GM12878 (cell line): ENCODE results near the gene C2. TPM values are rescaled to one million over a fixed set of nuclear protein-coding genes. Genes with fewer than 3 reads are reported as not detected.

ENCODE experiments used
- ATAC-seq: fragments of 200-7000 bp; cut with Tn5 transposase; 3 replicates; pipeline ENCODE4 v1.9.1; 2020; ENCODE audit warnings: mild to moderate bottlenecking, moderate library complexity
- BruUV-seq: library from RNA; stranded (reverse); fragments of 400-500 nt; replicated peaks from 2 replicates; lab custom pipeline; 2021; lab: Mats Ljungman, UMichigan
- CTCF ChIA-PET: fragments of 300-600 bp; sonication (Branson Sonifier 250); formaldehyde crosslinking; extraction: SDS; loops from one replicate; lab custom pipeline; 2021; ENCODE audit warnings: inconsistent platforms; lab: Yijun Ruan, JAX
- POLR2A ChIA-PET: fragments of 350-600 bp; formaldehyde crosslinking; extraction: SDS; loops from one replicate; lab custom pipeline; 2021; ENCODE audit warnings: inconsistent platforms; lab: Charles Lee
- RAD21 ChIA-PET: fragments of 300-600 bp; sonication (Branson Sonifier 250); formaldehyde crosslinking; loops from one replicate; lab custom pipeline; 2023; ENCODE audit warnings: antibody characterized with exemption; ENCODE audit not compliant: unreplicated experiment; lab: Charles Lee
- SMC1A ChIA-PET: fragments of 300-600 bp; sonication (Branson Sonifier 250); formaldehyde crosslinking; loops from one replicate; lab custom pipeline; 2023; ENCODE audit not compliant: unreplicated experiment, uncharacterized antibody; lab: Charles Lee
- DNase-seq: peaks from one replicate; pipeline ENCODE4 v3.0.0-alpha.2; 2011; ENCODE audit warnings: low read depth, low spot score
- FAIRE-seq: peaks from 3 replicates; lab custom pipeline; 2011; peaks lifted over from hg19 to GRCh38; lab: Jason Lieb, UNC
- H2AFZ ChIP-seq: 2 replicates; pipeline ENCODE4 v1.6.0; 2011; ENCODE audit warnings: low read depth, low read length, control low read depth; ENCODE audit not compliant: control insufficient read depth
- H3K27ac ChIP-seq: 2 replicates; pipeline ENCODE4 v1.5.1; 2011; ENCODE audit warnings: control low read depth; ENCODE audit not compliant: control insufficient read depth, insufficient read depth
- H3K27me3 ChIP-seq, 2 experiments: replicated peaks in 1 of 2; 2 replicates each; pipeline versions ENCODE4 v1.6.0 to v1.6.1; 2011; ENCODE audit warnings: low read length in 1 of 2; ENCODE audit not compliant: control insufficient read depth in 2 of 2, insufficient read depth in 2 of 2
- H3K36me3 ChIP-seq, 2 experiments: 2 replicates each; pipeline ENCODE4 v1.5.1; 2011; ENCODE audit warnings: low read length in 1 of 2; ENCODE audit not compliant: control insufficient read depth in 2 of 2, insufficient read depth in 2 of 2
- H3K4me1 ChIP-seq: 2 replicates; pipeline ENCODE4 v1.6.1; 2011; ENCODE audit warnings: mild to moderate bottlenecking, low read length, moderate library complexity, mixed read lengths; ENCODE audit not compliant: control insufficient read depth, insufficient read depth
- H3K4me2 ChIP-seq: 2 replicates; pipeline ENCODE4 v1.6.0; 2011; ENCODE audit warnings: control low read depth; ENCODE audit not compliant: control insufficient read depth, insufficient read depth
- H3K4me3 ChIP-seq: fragments of 200-600 bp; sonication (generic); 2 replicates; pipeline ENCODE4 v1.5.1; 2016
- H3K79me2 ChIP-seq: 2 replicates; pipeline ENCODE4 v1.6.0; 2011; ENCODE audit warnings: low read length; ENCODE audit not compliant: control insufficient read depth, insufficient read depth
- H3K9ac ChIP-seq: 2 replicates; pipeline ENCODE4 v1.8.0; 2011; ENCODE audit warnings: low read length, control low read depth, mixed read lengths; ENCODE audit not compliant: control insufficient read depth, insufficient read depth
- H3K9me3 ChIP-seq: replicated peaks from 3 replicates; pipeline ENCODE4 v1.5.1; 2011; ENCODE audit warnings: mild to moderate bottlenecking, low read length; ENCODE audit not compliant: control insufficient read depth, insufficient read depth
- H4K20me1 ChIP-seq: 2 replicates; pipeline ENCODE4 v1.6.0; 2011; ENCODE audit not compliant: control insufficient read depth, insufficient read depth
- ASH2L ChIP-seq: fragments of 300-600, 200-600 bp; sonication (generic); IDR thresholded peaks from 2 replicates; pipeline ENCODE4 v1.6.1; 2017; ENCODE audit warnings: low read depth, mild to moderate bottlenecking, borderline replicate concordance
- EED ChIP-seq: sonication (generic); IDR thresholded peaks from 2 replicates; pipeline ENCODE4 v1.6.1; 2016; ENCODE audit warnings: antibody characterized with exemption, low read depth
- EGR1 ChIP-seq, 2 experiments: IDR thresholded peaks; 1 replicate in 1 of 2; 2 replicates in 1 of 2; pipeline ENCODE4 v1.6.1; 2011 to 2012; ENCODE audit warnings: low read depth in 2 of 2, low read length in 2 of 2, borderline replicate concordance in 1 of 2, mild to moderate bottlenecking in 1 of 2, moderate library complexity in 1 of 2
- ETV6 ChIP-seq, 2 experiments: fragments of 450-650 bp in 1 of 2; IDR thresholded peaks in 1 of 2; conservative IDR thresholded peaks in 1 of 2; 2 replicates each; pipeline ENCODE4 v1.6.1; 2014; ENCODE audit warnings: antibody characterized with exemption in 1 of 2, borderline replicate concordance in 1 of 2, low read depth in 1 of 2, mild to moderate bottlenecking in 1 of 2, moderate library complexity in 1 of 2
- EZH2 ChIP-seq: IDR thresholded peaks from 2 replicates; pipeline ENCODE4 v1.6.1; 2012; ENCODE audit warnings: low read depth, mild to moderate bottlenecking, control low read depth, inconsistent platforms, low read length, borderline replicate concordance; ENCODE audit not compliant: control insufficient read depth
- FOXM1 ChIP-seq: IDR thresholded peaks from 2 replicates; pipeline ENCODE4 v1.6.1; 2012; ENCODE audit warnings: low read depth, mild to moderate bottlenecking, inconsistent platforms, low read length, moderate library complexity
- JUND ChIP-seq: IDR thresholded peaks from 2 replicates; pipeline ENCODE4 v1.6.1; 2012; ENCODE audit warnings: low read depth, mild to moderate bottlenecking, low read length, improper control_type of control experiment, moderate library complexity
- KLF5 ChIP-seq: fragments of 450-650 bp; IDR thresholded peaks from 2 replicates; pipeline ENCODE4 v1.6.1; 2014; ENCODE audit warnings: mild to moderate bottlenecking; ENCODE audit not compliant: partially characterized antibody
- LARP7 ChIP-seq: fragments of 450-650 bp; IDR thresholded peaks from 2 replicates; pipeline ENCODE4 v1.6.1; 2017; ENCODE audit warnings: mild to moderate bottlenecking
- MEF2A ChIP-seq: IDR thresholded peaks from 2 replicates; pipeline ENCODE4 v1.6.1; 2011; ENCODE audit warnings: low read depth, mild to moderate bottlenecking, low read length, moderate library complexity; ENCODE audit not compliant: insufficient read depth
- MTA3 ChIP-seq: IDR thresholded peaks from 2 replicates; pipeline ENCODE4 v1.6.1; 2012; ENCODE audit warnings: low read length, inconsistent platforms, borderline replicate concordance
- MYB ChIP-seq: fragments of 150-350 bp; IDR thresholded peaks from 2 replicates; pipeline ENCODE4 v1.6.1; 2014; ENCODE audit warnings: mild to moderate bottlenecking, low read depth, low read length, borderline replicate concordance
- NFYB ChIP-seq: IDR thresholded peaks from 2 replicates; pipeline ENCODE4 v1.6.1; 2011; ENCODE audit warnings: low read depth, mild to moderate bottlenecking, low read length, improper control_type of control experiment, moderate library complexity; ENCODE audit not compliant: insufficient read depth
- NR2F1 ChIP-seq: fragments of 450-650 bp; conservative IDR thresholded peaks from 2 replicates; pipeline ENCODE4 v1.6.1; 2017; ENCODE audit warnings: mild to moderate bottlenecking
- RBBP5 ChIP-seq: fragments of 200-600 bp; sonication (generic); conservative IDR thresholded peaks from 2 replicates; pipeline ENCODE4 v1.6.1; 2016
- SIX5 ChIP-seq: IDR thresholded peaks from 2 replicates; pipeline ENCODE4 v1.6.1; 2011; ENCODE audit warnings: mild to moderate bottlenecking, low read depth, low read length, moderate library complexity; ENCODE audit not compliant: severe bottlenecking
- SMC3 ChIP-seq: IDR thresholded peaks from 2 replicates; pipeline ENCODE4 v1.6.1; 2011; ENCODE audit warnings: low read length, improper control_type of control experiment, borderline replicate concordance
- SREBF1 ChIP-seq: IDR thresholded peaks from 2 replicates; pipeline ENCODE4 v1.6.1; 2012; ENCODE audit warnings: mild to moderate bottlenecking, low read length
- SRF ChIP-seq, 2 experiments: IDR thresholded peaks; 2 replicates each; pipeline ENCODE4 v1.6.1; 2011; ENCODE audit warnings: low read depth in 2 of 2, low read length in 2 of 2, mild to moderate bottlenecking in 1 of 2, moderate library complexity in 1 of 2
- STAT1 ChIP-seq: fragments of 450-650 bp; conservative IDR thresholded peaks from 2 replicates; pipeline ENCODE4 v1.6.1; 2014; ENCODE audit warnings: antibody characterized with exemption, mild to moderate bottlenecking
- TAF1 ChIP-seq: IDR thresholded peaks from 2 replicates; pipeline ENCODE4 v1.6.1; 2011; ENCODE audit warnings: mild to moderate bottlenecking, low read depth, low read length, borderline replicate concordance
- TBL1XR1 ChIP-seq: IDR thresholded peaks from 2 replicates; pipeline ENCODE4 v1.6.1; 2012; ENCODE audit warnings: low read depth, low read length, improper control_type of control experiment
- USF1 ChIP-seq: IDR thresholded peaks from 2 replicates; pipeline ENCODE4 v1.6.1; 2011; ENCODE audit warnings: borderline replicate concordance, low read depth, mild to moderate bottlenecking, moderate library complexity, mixed read lengths, low read length; ENCODE audit not compliant: insufficient read depth; ENCODE audit errors: extremely low read length
- ZNF24 ChIP-seq: fragments of 450-650 bp; IDR thresholded peaks from 2 replicates; pipeline ENCODE4 v1.6.1; 2017; ENCODE audit warnings: antibody characterized with exemption, mild to moderate bottlenecking
- WGBS: methylation state at CpG from one replicate; pipeline ENCODE4 v1.1.6; 2016; ENCODE audit warnings: low lambda C conversion rate; ENCODE audit not compliant: insufficient replicate concordance, insufficient coverage; ENCODE audit errors: missing lambda C conversion rate; 5-methylcytosine and 5-hydroxymethylcytosine counted together
- in situ Hi-C: fragments of 300-500 bp; cut with MboI; formaldehyde crosslinking; loops from 9 replicates; pipeline ENCODE4 v1.14.3; 2018; ENCODE audit warnings: mixed read lengths
- intact Hi-C: fragments of 100-400 bp; cut with micrococcal nuclease; formaldehyde crosslinking; loops from one replicate; pipeline ENCODE4 v1.14.2; 2022; ENCODE audit not compliant: unreplicated experiment
- polyA plus RNA-seq, 11 experiments: library from polyadenylated mRNA; depleted of rRNA in 4 of 11; unstranded in 6 of 11; stranded (reverse) in 5 of 11; fragments of >200 nt; fragmentation: Nextera tagmentation in 4 of 11; fragmentation: Illumina TruSeq in 1 of 11; extraction: Ambion mirVana in 4 of 11; extraction: Trizol in 1 of 11; gene quantifications; 1 replicate in 1 of 11; 2 replicates in 10 of 11; pipeline versions ENCODE4 v1.2.1 to v1.2.3, GENCODE V29; 2011 to 2016; ENCODE audit warnings: inconsistent platforms in 2 of 11, missing spikeins in 2 of 11, low read depth in 1 of 11
- total RNA-seq, 4 experiments: library from RNA; depleted of rRNA in 3 of 4; stranded (reverse); fragments of >200 nt in 3 of 4; fragmentation: Illumina TruSeq in 1 of 4; extraction: Trizol in 1 of 4; gene quantifications; 2 replicates each; pipeline versions ENCODE4 v1.2.1 to v1.2.3, GENCODE V29; 2013 to 2021

The C2 gene
- total and polyA plus RNA-seq, 10 of the 15 experiments (the other 5 are each of a cell fraction or from before 2014, with no cell fraction given) = 0.06 to 0.97 (median 0.21) TPM; not detected in 5

- Histone ChIP-seq H3K36me3 (no peaks in the 10 kb centered on the region), H3K79me2 (no peaks in the 10 kb centered on the region), H3K27me3 (no peaks in the 10 kb centered on the region), H3K4me1 (no peaks in the 10 kb centered on the region), H3K4me2 (no peak overlapping the region), H3K9ac (no peak overlapping the region), H2AFZ (no peak overlapping the region), H4K20me1 (no peaks in the 10 kb centered on the region), H3K9me3 (peaks cover 1% of the 10 kb centered on the region; the same call in 1 of the 3 replicates), H3K27ac (no peak overlapping the region), H3K4me3 (no peak overlapping the region)
- FAIRE-seq = no peak
- SMC1A ChIA-PET = interaction anchor here (0.7 to 3.6 kb wide), 11 partner anchors 11 to 245 kb away, joined by 3 to 9 read pairs (median 4); no protein-coding TSS in a partner anchor
- intact Hi-C loops (loop anchor here (2.0 kb wide), 1 partner anchor 60 kb away; the partner anchor contains the start of gene NEU1), in situ Hi-C loops (no loop called here)
- RAD21 ChIA-PET = interaction anchor here (0.8 to 3.1 kb wide), 13 partner anchors 18 to 242 kb away, joined by 3 to 20 read pairs (median 5); partner anchors contain the start of genes HSPA1B, LY6G5C, MSH5 and NEU1
- CTCF ChIA-PET = interaction anchor here (0.6 to 3.5 kb wide), 19 partner anchors 14 to 243 kb away, joined by 3 to 22 read pairs (median 4); partner anchors contain the start of genes LY6G5C, NEU1 and VARS1
- BruUV-seq = no TSS peak
- ATAC-seq = peak; percentile 90
- 1% methylated on average over 5 of the region's 5 CpGs for WGBS
- POLR2A ChIA-PET = interaction anchor here (1.0 kb wide), 1 partner anchor 11 kb away, joined by 3 read pairs; no protein-coding TSS in a partner anchor
- DNase-seq = no peak
- TF ChIP-seq STAT1 (no peak), TAF1 (no peak), SRF (IDR thresholded peaks at IDR 0.05; ENCODE audit: low read depth in 2 of 2, low read length in 2 of 2) (peak in 1 of 2 experiments; percentile 17; a peak in 1 of 4 replicates), EED (no peak), ZNF24 (no peak), EGR1 (IDR thresholded peaks at IDR 0.05; ENCODE audit: borderline replicate concordance in 1 of 2, low read depth in 2 of 2, low read length in 2 of 2) (no peak), SREBF1 (no peak), MYB (no peak), TBL1XR1 (no peak), SMC3 (peak; percentile 51; the same call in 1 of the 2 replicates), EZH2 (no peak), NFYB (no peak), USF1 (no peak), ASH2L (no peak), KLF5 (no peak), SIX5 (no peak), JUND (no peak), MEF2A (no peak), FOXM1 (no peak), RBBP5 (no peak), MTA3 (no peak), ETV6 (conservative IDR thresholded peaks at IDR 0.05 in 1 of 2, IDR thresholded peaks at IDR 0.05 in 1 of 2; ENCODE audit: borderline replicate concordance in 1 of 2, low read depth in 1 of 2) (no peak), NR2F1 (0 out of 2 replicates have a peak, but pooled peaks have one; percentile 34), LARP7 (no peak)
These were observed 4.6 kb upstream of the C2 start for GRCh38 chr6:31922942-31923341.
